Panc1 (cell line): ENCODE results near the gene CCDC192. TPM values are rescaled to one million over a fixed set of nuclear protein-coding genes. Genes with fewer than 3 reads are reported as not detected.

Experiments used
- ATAC-seq: fragments of 200-7000 bp; cut with Tn5 transposase; 2 replicates; pipeline ENCODE4 v1.9.1; 2020; ENCODE audit warnings: mild to moderate bottlenecking, moderate library complexity
- BruUV-seq: library from RNA; stranded (reverse); fragments of 400-500 nt; replicated peaks from 2 replicates; lab custom pipeline; 2021; lab: Mats Ljungman, UMichigan
- CTCF ChIA-PET: fragments of 300-600 bp; sonication (Branson Sonifier 250); formaldehyde crosslinking; loops from one replicate; lab custom pipeline; 2022; ENCODE audit warnings: antibody characterized with exemption; lab: Charles Lee
- POLR2A ChIA-PET: fragments of 300-600 bp; sonication (Branson Sonifier 250); formaldehyde crosslinking; loops from one replicate; lab custom pipeline; 2022; ENCODE audit warnings: antibody characterized with exemption; lab: Charles Lee
- DNase-seq: peaks from one replicate; pipeline ENCODE4 v3.0.0-alpha.2; 2010; ENCODE audit warnings: low read depth, low spot score
- H3K27ac ChIP-seq: 2 replicates; pipeline ENCODE4 v1.5.1; 2011; ENCODE audit warnings: mild to moderate bottlenecking, low read length, inconsistent platforms
- H3K27me3 ChIP-seq: fragments of 200-500 bp; sonication (Bioruptor generic); 2 replicates; pipeline ENCODE4 v1.6.0; 2014; ENCODE audit warnings: low read length, inconsistent platforms; ENCODE audit not compliant: control insufficient read depth, insufficient read depth
- H3K36me3 ChIP-seq: fragments of 200-500 bp; sonication (Bioruptor generic); 2 replicates; pipeline ENCODE4 v1.5.1; 2014; ENCODE audit warnings: inconsistent platforms, mild to moderate bottlenecking, low read length, moderate library complexity; ENCODE audit not compliant: control insufficient read depth, insufficient read depth
- H3K4me1 ChIP-seq: 2 replicates; pipeline ENCODE4 v1.5.1; 2011; ENCODE audit warnings: inconsistent platforms, mild to moderate bottlenecking, low read length, moderate library complexity; ENCODE audit not compliant: control insufficient read depth, insufficient read depth
- H3K4me3 ChIP-seq, 2 experiments: 2 replicates each; pipeline ENCODE4 v1.5.1; 2011 to 2012; ENCODE audit warnings: low read depth in 2 of 2, low read length in 2 of 2, mild to moderate bottlenecking in 2 of 2, inconsistent platforms in 1 of 2, moderate library complexity in 1 of 2
- H3K9me3 ChIP-seq: fragments of 200-500 bp; sonication (Bioruptor generic); 2 replicates; pipeline ENCODE4 v1.5.1; 2014; ENCODE audit warnings: low read depth, mild to moderate bottlenecking, inconsistent platforms, low read length, moderate library complexity; ENCODE audit not compliant: control insufficient read depth, insufficient read depth
- CTCF ChIP-seq: fragments of 450-650 bp; IDR thresholded peaks from 2 replicates; pipeline ENCODE4 v1.5.1; 2017; ENCODE audit warnings: mild to moderate bottlenecking
- POLR2AphosphoS5 ChIP-seq: IDR thresholded peaks from 2 replicates; pipeline ENCODE4 v1.6.1; 2012; ENCODE audit warnings: mild to moderate bottlenecking, low read depth, low read length, moderate library complexity
- SIN3A ChIP-seq: IDR thresholded peaks from 2 replicates; pipeline ENCODE4 v1.6.1; 2012; ENCODE audit warnings: low read depth, mild to moderate bottlenecking, low read length, moderate library complexity, borderline replicate concordance; ENCODE audit not compliant: insufficient read depth
- TCF7L2 ChIP-seq: IDR thresholded peaks from 2 replicates; pipeline ENCODE4 v1.6.1; 2011; ENCODE audit warnings: mild to moderate bottlenecking, low read depth, low read length, inconsistent platforms
- in situ Hi-C: cut with HindIII; loops from 2 replicates; pipeline ENCODE4 v1.10.0; 2016; ENCODE audit warnings: low sequenced_read_pairs, low pct_unique_long_range_greater_than_20kb
- intact Hi-C: fragments of 100-400 bp; cut with micrococcal nuclease; formaldehyde crosslinking; loops from one replicate; pipeline ENCODE4 v1.10.0; 2022; ENCODE audit not compliant: unreplicated experiment
- total RNA-seq: library from RNA; stranded (reverse); gene quantifications from one replicate; pipeline ENCODE4 v1.2.1, GENCODE V29; 2021; ENCODE audit not compliant: unreplicated experiment
- TF ChIP-seq, protein P1 (sequence below), 2 experiments: IDR thresholded peaks; 2 replicates each; pipeline ENCODE4 v1.6.1; 2011 to 2012; ENCODE audit warnings: low read depth in 2 of 2, control low read depth in 1 of 2, low read length in 1 of 2, mild to moderate bottlenecking in 1 of 2, moderate library complexity in 1 of 2; ENCODE audit not compliant: insufficient read depth in 1 of 2

Gene CCDC192
- total RNA-seq, 1 experiment from 2014 or later: not detected

DNA sequence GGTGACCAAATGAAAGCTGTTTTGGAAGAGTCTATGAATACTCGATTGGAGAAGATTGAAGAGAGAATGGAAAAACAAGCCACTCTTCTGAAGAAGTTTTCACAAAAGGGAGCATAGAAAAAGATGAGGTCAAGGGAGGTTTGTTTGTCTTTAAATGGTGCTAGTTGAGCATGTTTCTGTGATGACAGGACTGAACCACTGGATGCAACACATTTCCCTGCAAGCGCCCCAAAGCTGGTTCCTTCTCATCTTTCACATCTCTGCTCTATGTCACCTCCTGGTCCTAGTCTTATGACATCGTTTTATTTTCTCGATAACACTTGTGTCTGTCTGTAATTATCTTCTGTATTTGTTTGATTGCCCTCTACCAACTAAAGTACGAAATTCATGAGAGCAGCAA, 3.8 kb upstream of the CCDC192 start:
- H3K9me3 ChIP-seq: no peaks in the 10 kb centered on the region
- TF ChIP-seq SIN3A (no peak), TCF7L2 (no peak), CTCF (no peak), POLR2AphosphoS5 (no peak)
- TF ChIP-seq, protein P1, sequence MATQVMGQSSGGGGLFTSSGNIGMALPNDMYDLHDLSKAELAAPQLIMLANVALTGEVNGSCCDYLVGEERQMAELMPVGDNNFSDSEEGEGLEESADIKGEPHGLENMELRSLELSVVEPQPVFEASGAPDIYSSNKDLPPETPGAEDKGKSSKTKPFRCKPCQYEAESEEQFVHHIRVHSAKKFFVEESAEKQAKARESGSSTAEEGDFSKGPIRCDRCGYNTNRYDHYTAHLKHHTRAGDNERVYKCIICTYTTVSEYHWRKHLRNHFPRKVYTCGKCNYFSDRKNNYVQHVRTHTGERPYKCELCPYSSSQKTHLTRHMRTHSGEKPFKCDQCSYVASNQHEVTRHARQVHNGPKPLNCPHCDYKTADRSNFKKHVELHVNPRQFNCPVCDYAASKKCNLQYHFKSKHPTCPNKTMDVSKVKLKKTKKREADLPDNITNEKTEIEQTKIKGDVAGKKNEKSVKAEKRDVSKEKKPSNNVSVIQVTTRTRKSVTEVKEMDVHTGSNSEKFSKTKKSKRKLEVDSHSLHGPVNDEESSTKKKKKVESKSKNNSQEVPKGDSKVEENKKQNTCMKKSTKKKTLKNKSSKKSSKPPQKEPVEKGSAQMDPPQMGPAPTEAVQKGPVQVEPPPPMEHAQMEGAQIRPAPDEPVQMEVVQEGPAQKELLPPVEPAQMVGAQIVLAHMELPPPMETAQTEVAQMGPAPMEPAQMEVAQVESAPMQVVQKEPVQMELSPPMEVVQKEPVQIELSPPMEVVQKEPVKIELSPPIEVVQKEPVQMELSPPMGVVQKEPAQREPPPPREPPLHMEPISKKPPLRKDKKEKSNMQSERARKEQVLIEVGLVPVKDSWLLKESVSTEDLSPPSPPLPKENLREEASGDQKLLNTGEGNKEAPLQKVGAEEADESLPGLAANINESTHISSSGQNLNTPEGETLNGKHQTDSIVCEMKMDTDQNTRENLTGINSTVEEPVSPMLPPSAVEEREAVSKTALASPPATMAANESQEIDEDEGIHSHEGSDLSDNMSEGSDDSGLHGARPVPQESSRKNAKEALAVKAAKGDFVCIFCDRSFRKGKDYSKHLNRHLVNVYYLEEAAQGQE (IDR thresholded peaks at IDR 0.05; ENCODE audit: insufficient read depth in 1 of 2, low read depth in 2 of 2, low read length in 1 of 2): no peak
- intact Hi-C loops: no loop called here
- ChIA-PET CTCF (no interaction called here), POLR2A (no interaction called here)
- in situ Hi-C loops: no loop called here
- H3K27me3 ChIP-seq: no peaks in the 10 kb centered on the region
- no peaks in the 10 kb centered on the region for H3K36me3 ChIP-seq
- no peak overlapping the region for H3K4me3 ChIP-seq
- H3K27ac ChIP-seq: no peak overlapping the region
- ATAC-seq (no peak), DNase-seq (no peak)
- BruUV-seq: no TSS peak
- no peaks in the 10 kb centered on the region for H3K4me1 ChIP-seq

DNA sequence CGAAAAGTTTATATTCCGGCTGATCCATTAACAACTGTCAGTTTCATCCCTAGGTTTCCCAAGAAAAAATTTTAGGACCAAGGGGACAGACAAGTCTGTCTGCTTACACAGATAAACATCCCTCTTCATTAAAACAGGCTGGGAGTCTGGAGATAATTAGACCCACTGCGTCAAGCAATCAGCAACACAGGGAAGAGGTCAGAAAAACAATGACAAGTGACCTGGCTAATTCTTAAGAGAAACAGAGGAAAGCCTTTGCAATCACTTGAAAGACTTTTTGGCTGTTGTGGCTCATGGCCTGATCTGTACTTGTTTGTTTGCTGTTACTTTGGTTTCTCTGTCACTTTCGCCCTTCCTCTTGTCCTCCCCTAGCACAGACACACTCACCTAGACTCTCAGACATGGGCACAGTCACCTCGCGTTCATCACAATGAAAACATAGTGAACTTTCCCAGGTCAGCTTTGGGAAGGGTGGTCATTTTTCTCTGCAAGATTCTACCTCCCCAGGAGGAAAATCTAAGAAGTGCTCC, 2.9 kb upstream of the CCDC192 start:
- POLR2A ChIA-PET: no interaction called here
- CTCF ChIA-PET: no interaction called here
- in situ Hi-C loops: no loop called here
- no TSS peak for BruUV-seq
- no peaks in the 10 kb centered on the region for H3K9me3 ChIP-seq
- H3K27ac ChIP-seq: no peak overlapping the region
- H3K36me3 ChIP-seq: no peaks in the 10 kb centered on the region
- H3K4me1 ChIP-seq: no peaks in the 10 kb centered on the region
- H3K27me3 ChIP-seq: no peaks in the 10 kb centered on the region
- ATAC-seq (no peak), DNase-seq (no peak)
- intact Hi-C loops: no loop called here
- TF ChIP-seq, protein P1 (IDR thresholded peaks at IDR 0.05; ENCODE audit: insufficient read depth in 1 of 2, low read depth in 2 of 2, low read length in 1 of 2): no peak
- TF ChIP-seq SIN3A (no peak), TCF7L2 (no peak), CTCF (no peak), POLR2AphosphoS5 (no peak)
- H3K4me3 ChIP-seq: no peak overlapping the region
